Vagina (tissue), 2 donors: ENCODE results near the gene PPDPF.

Experiments
- POLR2A ChIP-seq, 2 donors: fragments of 450-650 bp; IDR thresholded peaks; one replicate each; pipeline ENCODE4 v1.6.1; 2017; ENCODE audit warnings: antibody characterized with exemption in 2 of 2, mild to moderate bottlenecking in 2 of 2, moderate library complexity in 2 of 2
- POLR2AphosphoS5 ChIP-seq, 2 donors: sonication (generic); formaldehyde crosslinking; IDR thresholded peaks; one replicate each; pipeline ENCODE4 v1.9.0; 2017; ENCODE audit warnings: antibody characterized with exemption in 2 of 2, mild to moderate bottlenecking in 2 of 2, low read depth in 1 of 2; ENCODE audit not compliant: insufficient read depth in 1 of 2
- TF ChIP-seq, protein P1 (sequence below), 3 experiments: fragments of 450-650 bp in 2 of 3; fragments of 200-600 bp in 1 of 3; sonication (generic) in 1 of 3; IDR thresholded peaks; one replicate each; pipeline ENCODE4 v1.5.1; 2017 to 2019; ENCODE audit warnings: antibody characterized with exemption in 3 of 3, mild to moderate bottlenecking in 2 of 3, moderate library complexity in 2 of 3

DNA sequence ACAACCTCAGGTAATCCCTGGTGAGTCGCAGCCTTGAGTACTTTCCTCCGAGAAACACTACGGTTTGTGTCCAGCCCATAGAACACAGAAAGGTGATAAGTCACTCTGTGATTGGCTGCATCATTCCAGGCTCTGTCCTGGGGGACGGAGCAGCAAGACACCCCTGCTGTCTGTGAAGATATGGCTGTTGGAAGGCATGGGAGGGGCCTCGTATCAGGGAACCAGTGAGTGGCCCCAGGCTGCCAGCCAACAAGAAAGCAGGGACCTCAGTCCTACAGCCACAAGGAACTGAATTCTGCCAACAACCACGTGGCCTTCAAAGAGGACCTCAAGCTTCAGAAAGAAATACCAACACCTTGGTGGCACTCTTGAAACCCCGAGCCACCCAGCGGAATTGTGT, 15.3 kb upstream of the PPDPF start:
- TF ChIP-seq, protein P1, sequence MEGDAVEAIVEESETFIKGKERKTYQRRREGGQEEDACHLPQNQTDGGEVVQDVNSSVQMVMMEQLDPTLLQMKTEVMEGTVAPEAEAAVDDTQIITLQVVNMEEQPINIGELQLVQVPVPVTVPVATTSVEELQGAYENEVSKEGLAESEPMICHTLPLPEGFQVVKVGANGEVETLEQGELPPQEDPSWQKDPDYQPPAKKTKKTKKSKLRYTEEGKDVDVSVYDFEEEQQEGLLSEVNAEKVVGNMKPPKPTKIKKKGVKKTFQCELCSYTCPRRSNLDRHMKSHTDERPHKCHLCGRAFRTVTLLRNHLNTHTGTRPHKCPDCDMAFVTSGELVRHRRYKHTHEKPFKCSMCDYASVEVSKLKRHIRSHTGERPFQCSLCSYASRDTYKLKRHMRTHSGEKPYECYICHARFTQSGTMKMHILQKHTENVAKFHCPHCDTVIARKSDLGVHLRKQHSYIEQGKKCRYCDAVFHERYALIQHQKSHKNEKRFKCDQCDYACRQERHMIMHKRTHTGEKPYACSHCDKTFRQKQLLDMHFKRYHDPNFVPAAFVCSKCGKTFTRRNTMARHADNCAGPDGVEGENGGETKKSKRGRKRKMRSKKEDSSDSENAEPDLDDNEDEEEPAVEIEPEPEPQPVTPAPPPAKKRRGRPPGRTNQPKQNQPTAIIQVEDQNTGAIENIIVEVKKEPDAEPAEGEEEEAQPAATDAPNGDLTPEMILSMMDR (IDR thresholded peaks at IDR 0.05): no peak
- TF ChIP-seq POLR2A (IDR thresholded peaks at IDR 0.05) (no peak), POLR2AphosphoS5 (IDR thresholded peaks at IDR 0.05; ENCODE audit: insufficient read depth in 1 of 2, low read depth in 1 of 2) (no peak)
